ENCODE results near the gene GTPBP4. TPM values are rescaled to one million over a fixed set of nuclear protein-coding genes. Genes with fewer than 3 reads are reported as not detected.
"Not testable (repeated sequence)": the region's sequence is repeated elsewhere in the genome, so short reads cannot be mapped to it uniquely, and the experiment has no call there.

Gene GTPBP4
- total and polyA plus RNA-seq, 5 donors, result 16.8 to 29.8 (median 26.2) TPM

DNA sequence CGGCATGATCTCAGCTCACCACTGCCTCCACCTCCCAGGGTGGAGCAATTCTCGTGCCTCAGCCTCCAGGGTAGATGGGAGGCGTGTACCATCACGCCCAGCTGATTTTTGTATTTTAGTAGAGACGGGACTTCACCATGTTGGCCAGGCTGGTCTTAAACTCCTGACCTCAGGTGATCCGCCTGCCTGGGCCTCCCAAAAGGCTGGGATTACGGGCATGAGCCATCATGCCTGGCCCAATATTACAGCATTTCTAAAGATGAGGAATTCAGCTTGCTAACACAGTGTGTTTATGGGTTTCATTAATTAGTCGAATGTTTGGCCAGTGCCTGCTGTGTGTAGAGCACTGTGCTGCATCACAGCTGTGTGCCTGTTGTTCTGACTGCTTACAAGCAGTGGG, 71.7 kb downstream of the GTPBP4 start:
- ATAC-seq, result no peak
- Histone ChIP-seq H3K4me1 (ENCODE audit: control insufficient read depth, insufficient read depth, low read length) (peaks cover 5% of the 10 kb centered on the region), H3K27me3 (ENCODE audit: control insufficient read depth, insufficient read depth) (no peaks in the 10 kb centered on the region), H3K4me3 (ENCODE audit: low read length) (no peak overlapping the region), H3K27ac (ENCODE audit: low read length) (no peak overlapping the region), H3K9me3 (ENCODE audit: control insufficient read depth, low read length) (no peaks in the 10 kb centered on the region)
- WGBS, result 96% methylated on average over 8 of the region's 8 CpGs
- no peak for DNase-seq
- intact Hi-C loops (cut with DNase I), result no loop called here

DNA sequence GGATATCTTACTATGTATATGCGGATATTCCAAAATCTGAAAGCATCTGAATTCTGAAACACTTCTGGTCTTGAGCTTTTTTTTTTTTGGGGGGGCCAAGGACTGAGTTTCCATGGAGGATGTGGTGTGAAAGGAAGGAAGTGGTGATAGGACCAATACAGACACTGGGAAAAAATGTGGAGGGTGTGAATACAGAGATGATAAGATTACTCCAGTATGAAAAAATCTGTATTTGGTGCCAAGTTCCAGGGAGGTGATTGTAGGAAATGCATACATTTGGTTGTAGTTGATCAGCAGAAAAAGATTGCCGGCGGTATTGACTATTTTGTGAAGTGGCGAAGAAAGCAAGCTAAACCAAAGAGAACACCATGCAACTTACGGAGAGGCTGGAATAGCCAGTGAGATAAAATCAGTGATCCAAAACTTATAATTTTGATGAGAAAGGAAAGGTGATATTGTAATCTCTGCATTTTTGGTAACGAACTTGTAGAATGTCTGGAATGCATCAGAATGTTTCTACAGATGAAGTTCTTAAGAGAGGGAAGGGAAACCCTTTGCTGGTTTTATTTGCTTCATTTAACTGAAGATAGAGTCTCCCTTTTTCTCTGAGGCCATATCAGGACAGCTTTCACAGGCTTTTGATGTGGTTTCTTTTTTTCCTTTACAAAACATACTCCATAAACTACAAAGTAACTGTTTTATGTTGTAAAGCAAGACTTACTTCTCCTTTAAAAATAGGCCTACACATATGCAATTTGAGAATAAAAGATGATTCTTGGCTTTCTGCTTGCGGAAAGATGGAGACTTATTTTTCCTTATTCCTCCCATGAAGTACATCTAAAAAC, 73.9 kb downstream of the GTPBP4 start:
- WGBS, result 66% methylated on average over 7 of the region's 7 CpGs
- Histone ChIP-seq H3K4me1 (ENCODE audit: control insufficient read depth, insufficient read depth, low read length) (peaks cover 4% of the 10 kb centered on the region), H3K27ac (ENCODE audit: low read length) (no peak overlapping the region), H3K9me3 (ENCODE audit: control insufficient read depth, low read length) (no peaks in the 10 kb centered on the region), H3K27me3 (ENCODE audit: control insufficient read depth, insufficient read depth) (no peaks in the 10 kb centered on the region), H3K4me3 (ENCODE audit: low read length) (no peak overlapping the region)
- ATAC-seq (peak; percentile 28 to 67), DNase-seq (no peak)
- intact Hi-C loops (cut with DNase I), result no loop called here

GRCh38 chr10:1063232-1063865, 75.1 kb downstream of the GTPBP4 start:
- Histone ChIP-seq H3K4me3 (ENCODE audit: low read length) (no peak overlapping the region), H3K9me3 (ENCODE audit: control insufficient read depth, low read length) (no peaks in the 10 kb centered on the region), H3K27me3 (ENCODE audit: control insufficient read depth, insufficient read depth) (no peaks in the 10 kb centered on the region), H3K4me1 (ENCODE audit: control insufficient read depth, insufficient read depth, low read length) (peaks cover 2% of the 10 kb centered on the region), H3K27ac (ENCODE audit: low read length) (no peak overlapping the region)
- ATAC-seq (peak; percentile 28 to 81), DNase-seq (no peak)
- WGBS, result 60% methylated on average over 7 of the region's 7 CpGs
- intact Hi-C loops (cut with DNase I), result no loop called here

GRCh38 chr10:1064964-1065247, 76.7 kb downstream of the GTPBP4 start:
- no peak overlapping the region for H3K4me3 ChIP-seq (ENCODE audit: low read length)
- 77% methylated on average over 4 of the region's 4 CpGs for whole genome bisulfite sequencing
- DNase-seq (no peak), ATAC-seq (no peak)
- H3K27me3 ChIP-seq (ENCODE audit: control insufficient read depth, insufficient read depth), result no peaks in the 10 kb centered on the region
- no peaks in the 10 kb centered on the region for H3K9me3 ChIP-seq (ENCODE audit: control insufficient read depth, low read length)
- H3K27ac ChIP-seq (ENCODE audit: low read length), result no peak overlapping the region
- peaks cover 2% of the 10 kb centered on the region for H3K4me1 ChIP-seq (ENCODE audit: control insufficient read depth, insufficient read depth, low read length)
- intact Hi-C loops (cut with DNase I), result no loop called here

DNA sequence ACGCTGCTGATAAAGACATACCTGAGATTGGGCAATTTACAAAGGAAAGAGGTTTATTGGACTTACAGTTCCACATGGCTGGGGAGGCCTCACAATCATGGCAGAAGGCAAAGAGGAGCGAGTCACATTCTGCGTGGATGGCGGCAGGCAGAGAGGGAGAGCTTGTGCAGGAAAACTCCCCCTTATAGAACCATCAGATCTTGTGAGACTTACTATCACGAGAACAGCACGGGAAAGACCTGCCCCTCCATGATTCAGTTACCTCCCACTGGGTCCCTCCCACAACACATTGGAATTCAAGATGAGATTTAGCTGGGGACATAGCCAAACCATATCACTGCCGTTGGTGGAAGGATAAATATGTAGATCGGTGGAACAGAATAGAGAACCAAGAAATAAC, 78.5 kb downstream of the GTPBP4 start:
- H3K9me3 ChIP-seq (ENCODE audit: control insufficient read depth, low read length); H3K27ac ChIP-seq (ENCODE audit: low read length); DNase-seq; H3K4me3 ChIP-seq (ENCODE audit: low read length); ATAC-seq; H3K4me1 ChIP-seq (ENCODE audit: control insufficient read depth, insufficient read depth, low read length); intact Hi-C loops (cut with DNase I); H3K27me3 ChIP-seq (ENCODE audit: control insufficient read depth, insufficient read depth): not testable (repeated sequence)
- 81% methylated on average over 8 of the region's 8 CpGs for WGBS

DNA sequence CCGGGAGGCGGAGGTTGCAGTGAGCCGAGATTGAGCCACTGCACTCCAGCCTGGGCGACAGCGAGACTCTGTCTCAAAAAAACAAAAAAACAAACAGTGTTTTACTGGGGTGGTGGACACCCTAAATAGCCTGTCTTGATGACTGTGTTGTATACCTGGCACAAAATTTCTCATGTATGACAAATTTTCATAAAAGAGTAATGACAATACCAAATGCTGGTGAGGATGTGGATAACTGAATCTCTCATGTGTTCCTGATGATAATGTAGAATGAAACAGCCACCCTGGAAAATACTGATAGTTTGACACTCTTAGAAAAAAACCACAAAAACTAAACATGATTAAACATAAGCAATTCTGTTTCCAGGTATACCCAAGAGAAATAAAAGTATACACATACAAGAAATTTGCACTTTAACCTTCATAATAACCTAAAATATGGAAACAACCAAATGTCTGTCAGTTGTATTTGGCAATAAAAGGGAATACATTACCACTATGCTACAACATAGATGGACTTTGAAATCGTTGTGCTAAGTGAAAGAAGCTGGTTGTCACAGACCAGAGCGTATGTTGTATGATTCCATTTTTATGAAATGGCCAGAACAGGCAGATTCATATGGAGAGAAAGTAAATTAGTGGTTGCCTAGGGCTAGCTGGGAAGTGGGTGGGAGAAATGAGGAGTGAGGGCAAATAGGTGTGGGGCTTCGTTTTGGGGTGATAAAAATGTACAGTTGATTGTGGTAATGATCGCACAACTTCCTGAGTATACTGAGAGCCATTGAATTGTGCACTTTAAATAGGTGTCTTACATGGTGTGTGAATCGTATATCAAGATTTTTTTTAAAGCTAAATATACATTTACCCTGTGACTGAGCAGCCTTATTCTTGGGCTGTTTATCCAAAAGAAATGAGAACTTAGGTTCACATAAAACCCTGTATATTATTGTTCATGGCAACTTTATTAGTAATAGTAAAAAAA, 80.4 kb downstream of the GTPBP4 start:
- Histone ChIP-seq H3K4me3 (ENCODE audit: low read length) (no peak overlapping the region), H3K4me1 (ENCODE audit: control insufficient read depth, insufficient read depth, low read length) (peaks cover 4% of the 10 kb centered on the region), H3K27me3 (ENCODE audit: control insufficient read depth, insufficient read depth) (no peaks in the 10 kb centered on the region), H3K9me3 (ENCODE audit: control insufficient read depth, low read length) (no peaks in the 10 kb centered on the region), H3K27ac (ENCODE audit: low read length) (no peak overlapping the region)
- DNase-seq (no peak), ATAC-seq (no peak)
- intact Hi-C loops (cut with DNase I), result no loop called here
- 91% methylated on average over 10 of the region's 10 CpGs for WGBS

Other genes starting within 250 kb of the GTPBP4 start
- 10 to 100 TPM; 46.9 to 59.3 (median 50.5) TPM for gene LARP4B, start 56.7 kb upstream of the GTPBP4 start, total RNA-seq
- gene LARP4B, start 56.7 kb upstream of the GTPBP4 start, polyA plus RNA-seq, result 12.1 TPM
- under 1 TPM in 2 of 4 donors, not detected in 2; 0.23 to 0.29 TPM for gene IDI2, start 37.4 kb downstream of the GTPBP4 start, total RNA-seq
- gene IDI2, start 37.4 kb downstream of the GTPBP4 start, polyA plus RNA-seq, result 0.23 TPM
- gene IDI1, start 60.7 kb downstream of the GTPBP4 start, total RNA-seq, result 10 to 100 TPM; 14.6 to 30.3 (median 20.0) TPM
- gene IDI1, start 60.7 kb downstream of the GTPBP4 start, polyA plus RNA-seq, result 26.7 TPM
- 10 to 100 TPM; 29.0 to 35.6 (median 32.5) TPM for gene WDR37, start 68.0 kb downstream of the GTPBP4 start, total RNA-seq
- 9.7 TPM for gene WDR37, start 68.0 kb downstream of the GTPBP4 start, polyA plus RNA-seq

Measured in right cardiac atrium (tissue), 5 donors.